HG03432 (cell line): ENCODE measurements around the gene KRTAP25-1.

Experiments used
- ATAC-seq: cut with Tn5 transposase; IDR thresholded peaks from one replicate; pipeline ENCODE4 v1.9.1; 2021; ENCODE audit warnings: mild to moderate bottlenecking, moderate library complexity; ENCODE audit not compliant: unreplicated experiment

Gene KRTAP25-1

DNA sequence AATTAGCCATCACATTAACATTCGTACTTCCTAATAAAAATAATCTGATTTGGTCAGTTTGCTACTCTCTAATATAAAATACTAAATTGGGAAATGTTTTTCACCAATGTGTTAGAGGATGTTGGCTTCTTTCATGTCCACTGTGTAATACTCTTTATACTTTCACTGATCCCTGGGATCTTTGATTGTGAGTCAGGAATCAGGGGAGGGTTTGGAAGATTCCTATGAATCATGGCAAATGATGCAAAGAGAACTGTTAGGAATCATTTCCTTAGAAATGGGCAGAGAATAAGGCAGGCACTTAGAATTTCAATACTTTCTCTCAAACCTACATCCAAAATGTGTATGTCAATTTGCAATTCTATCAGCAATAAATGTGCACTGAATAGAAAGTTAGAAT, 37.5 kb downstream of the KRTAP25-1 start:
- ATAC-seq: no peak

- ATAC-seq: no peak
Measured at GRCh38 chr21:30249936-30250335, 39.4 kb downstream of the KRTAP25-1 start.

DNA sequence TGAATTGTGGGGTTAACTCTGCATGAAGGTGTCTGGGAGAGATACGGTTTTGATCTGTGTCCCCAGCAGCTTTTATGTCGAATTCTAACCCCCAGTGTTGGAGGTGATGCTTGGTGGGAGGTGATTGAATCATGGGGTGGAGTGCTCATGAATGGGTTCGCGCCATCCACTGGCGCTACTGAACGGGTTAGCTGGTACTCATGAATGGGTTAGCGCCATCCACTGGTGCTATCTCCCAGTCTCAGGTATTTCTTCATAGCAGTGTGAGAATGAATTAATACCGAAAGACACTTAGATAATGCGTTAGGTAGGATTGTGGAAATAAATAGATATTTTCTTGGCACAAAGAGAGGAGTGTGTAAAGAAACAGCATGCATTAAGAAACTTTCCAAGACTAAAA, 40.5 kb downstream of the KRTAP25-1 start:
- ATAC-seq: no peak

DNA sequence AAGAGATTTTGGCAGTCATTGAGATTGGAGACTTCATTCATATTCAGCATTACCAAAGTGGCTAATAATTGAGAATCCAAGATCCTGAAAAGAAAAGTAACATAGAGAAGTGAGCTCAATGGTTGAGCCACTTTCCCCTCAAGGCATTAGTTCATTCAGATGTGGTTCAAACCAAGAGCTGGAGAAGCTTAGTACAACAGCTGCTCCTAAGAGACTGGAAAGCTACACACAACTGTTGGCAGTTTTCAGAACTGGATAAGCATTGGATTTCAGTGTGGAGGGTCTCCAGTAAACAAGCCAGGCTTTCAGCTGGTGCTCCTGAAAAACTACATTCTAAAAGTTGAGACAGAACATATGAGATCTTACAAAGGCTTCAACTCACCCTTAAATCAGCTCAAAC, 44.3 kb downstream of the KRTAP25-1 start:
- ATAC-seq: no peak

GRCh38 chr21:30243691-30244090, 45.6 kb downstream of the KRTAP25-1 start:
- no peak for ATAC-seq

DNA sequence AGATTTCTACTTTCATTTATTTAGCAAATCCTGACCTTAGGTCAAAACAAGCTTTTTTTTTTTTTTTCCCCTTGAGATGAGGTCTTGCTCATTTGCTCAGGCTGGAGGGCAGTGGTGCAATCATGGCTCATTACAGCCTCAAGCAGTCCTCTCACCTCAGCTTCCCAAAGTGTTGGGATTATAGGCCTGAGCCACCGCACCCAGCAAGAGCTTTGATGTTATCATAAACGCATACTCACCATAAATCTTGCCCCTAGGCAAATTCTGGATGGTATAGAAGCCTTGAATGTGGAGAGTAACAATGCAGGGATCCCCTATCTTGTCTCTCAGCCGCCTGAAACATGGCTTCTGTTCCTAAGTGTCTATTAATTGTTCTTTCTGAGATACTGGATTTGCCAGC, 48.7 kb downstream of the KRTAP25-1 start:
- ATAC-seq: no peak
